CD4-positive, CD25-positive, alpha-beta regulatory T cell (primary cell): ENCODE measurements around the gene TSPAN6. TPM values are rescaled to one million over a fixed set of nuclear protein-coding genes. Genes with fewer than 3 reads are reported as not detected.

Experiments
- polyA plus RNA-seq, 4 donors: library from polyadenylated mRNA; unstranded; fragments of 300-500 nt; fragmentation: Illumina TruSeq; gene quantifications; one replicate each; pipeline ENCODE4 v1.2.3, GENCODE V29; 2021
- total RNA-seq: library from RNA; stranded (reverse); gene quantifications from one replicate; pipeline ENCODE4 v1.2.3, GENCODE V29; 2022

The TSPAN6 gene
- total and polyA plus RNA-seq, 5 donors from 2014 or later, result 0.17 to 4.2 (median 0.71) TPM

Other genes with a start within 250 kb of the TSPAN6 start
- gene PCDH19, start 226.5 kb downstream of the TSPAN6 start, total RNA-seq, result not detected
- not detected for gene PCDH19, start 226.5 kb downstream of the TSPAN6 start, polyA plus RNA-seq
- gene TNMD, start 51.9 kb downstream of the TSPAN6 start, total RNA-seq, result not detected
- not detected for gene TNMD, start 51.9 kb downstream of the TSPAN6 start, polyA plus RNA-seq
- gene SRPX2, start 7.4 kb upstream of the TSPAN6 start, total RNA-seq, result not detected
- gene SRPX2, start 7.4 kb upstream of the TSPAN6 start, polyA plus RNA-seq, result not detected
- 0.22 TPM for gene SYTL4, start 95.3 kb upstream of the TSPAN6 start, total RNA-seq
- gene SYTL4, start 95.3 kb upstream of the TSPAN6 start, polyA plus RNA-seq, result not detected
- 11.1 TPM for gene CSTF2, start 183.6 kb upstream of the TSPAN6 start, total RNA-seq
- gene CSTF2, start 183.6 kb upstream of the TSPAN6 start, polyA plus RNA-seq, result 10 to 100 TPM; 13.4 to 19.2 (median 16.3) TPM
- gene NOX1, start 237.6 kb upstream of the TSPAN6 start, total RNA-seq, result not detected
- not detected for gene NOX1, start 237.6 kb upstream of the TSPAN6 start, polyA plus RNA-seq